ACC112 (cell line): ENCODE data around the gene TREML2.
"Not testable (repeated sequence)": the region's sequence is repeated elsewhere in the genome, so short reads cannot be mapped to it uniquely, and the experiment has no call there.

Experiments used
- H2AFZ ChIP-seq: fragments of 200-600 bp; sonication (generic); one replicate; pipeline ENCODE4 v1.6.0; 2017; ENCODE audit warnings: antibody characterized with exemption, low read length; ENCODE audit not compliant: unreplicated experiment
- H3K27ac ChIP-seq: fragments of 200-600 bp; sonication (generic); 2 replicates; pipeline ENCODE4 v1.5.1; 2014; ENCODE audit warnings: low read depth, mild to moderate bottlenecking, antibody characterized with exemption, low read length, moderate library complexity
- H3K27me3 ChIP-seq: fragments of 200-600 bp; sonication (generic); 2 replicates; pipeline ENCODE4 v1.6.1; 2014; ENCODE audit warnings: mild to moderate bottlenecking, antibody characterized with exemption, low read length, moderate library complexity, mixed read lengths; ENCODE audit not compliant: insufficient read depth
- H3K36me3 ChIP-seq: fragments of 200-600 bp; sonication (generic); 2 replicates; pipeline ENCODE4 v1.6.1; 2016; ENCODE audit warnings: mild to moderate bottlenecking, antibody characterized with exemption, low read length, moderate library complexity, mixed read lengths; ENCODE audit not compliant: insufficient read depth
- H3K4me1 ChIP-seq: fragments of 200-600 bp; sonication (generic); one replicate; pipeline ENCODE4 v1.6.1; 2016; ENCODE audit warnings: low read length, mixed read lengths; ENCODE audit not compliant: insufficient read depth, unreplicated experiment, control insufficient read depth
- H3K4me3 ChIP-seq: fragments of 200-600 bp; sonication (generic); 2 replicates; pipeline ENCODE4 v1.5.1; 2014; ENCODE audit warnings: mild to moderate bottlenecking, low read depth, low read length
- H3K79me2 ChIP-seq: fragments of 200-600 bp; sonication (generic); one replicate; pipeline ENCODE4 v1.6.0; 2016; ENCODE audit warnings: low read length; ENCODE audit not compliant: control insufficient read depth, unreplicated experiment, insufficient read depth

The TREML2 gene

DNA sequence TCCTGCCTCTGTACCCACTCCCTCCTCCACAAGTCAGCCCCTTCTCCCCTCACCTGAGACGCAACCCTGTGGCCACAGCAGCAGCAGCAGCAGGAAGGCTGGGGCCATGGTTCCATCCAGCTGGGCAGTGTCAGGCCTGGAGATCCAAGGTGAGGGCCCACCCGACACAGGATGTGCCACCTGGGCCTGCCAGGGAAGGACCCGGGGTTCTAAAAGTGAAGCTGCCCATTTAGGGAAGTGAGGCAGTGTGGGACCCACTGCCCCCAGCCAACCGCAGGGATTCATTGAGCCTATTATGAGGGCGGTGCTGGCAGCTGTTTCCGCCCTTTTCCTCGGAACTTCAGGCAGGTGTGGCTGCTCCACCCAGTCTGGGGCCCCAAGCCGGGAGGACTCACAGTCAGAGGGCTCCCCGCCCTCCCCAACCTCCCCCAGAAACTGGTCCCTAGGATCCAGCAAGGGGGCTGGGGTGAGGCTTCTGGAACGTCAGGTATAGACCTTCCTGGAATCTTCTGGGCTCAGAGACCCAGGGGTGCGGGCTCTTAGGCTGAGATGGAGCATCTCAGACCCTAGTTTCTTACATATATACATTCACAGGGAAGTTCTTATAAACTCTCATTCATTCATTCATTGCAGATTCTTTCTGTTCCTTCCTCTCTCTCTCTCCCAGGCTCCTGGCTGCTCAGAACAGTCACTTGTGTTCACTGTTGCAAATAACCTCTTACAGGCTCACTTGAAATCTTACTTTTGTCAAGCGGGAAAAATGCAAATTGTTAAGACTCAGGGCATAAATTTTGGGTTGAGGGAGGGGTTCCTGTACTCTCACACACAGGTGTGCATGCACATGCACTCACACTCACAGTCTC lies at the start of gene TREML2:
TREML2 (minus strand) TSS at position 249 of the 863 bp plus-strand sequence; CDS start at position 108, 141 bp downstream.
- no peak within 1 kb of the TSS for H2AFZ ChIP-seq

GRCh38 chr6:41247882-41248705 lies 47.1 kb upstream of the TREML2 start:
- H3K36me3 ChIP-seq: no peaks in the 10 kb centered on the region
- H3K4me1 ChIP-seq: no peaks in the 10 kb centered on the region
- H3K27ac ChIP-seq: no peak overlapping the region
- H3K27me3 ChIP-seq: peaks cover 29% of the 10 kb centered on the region
- H2AFZ ChIP-seq: no peak overlapping the region
- no peaks in the 10 kb centered on the region for H3K79me2 ChIP-seq
- H3K4me3 ChIP-seq: no peak overlapping the region

More for the DNA sequence above, at the start of gene TREML2:
- Histone ChIP-seq H3K4me1 (no peaks in the 10 kb centered on the region), H3K27me3 (peaks cover 48% of the 10 kb centered on the region), H3K4me3 (no peak within 1 kb of the TSS), H3K79me2 (no peaks in the 10 kb centered on the region), H3K36me3 (no peaks in the 10 kb centered on the region), H3K27ac (no peak within 1 kb of the TSS)

DNA sequence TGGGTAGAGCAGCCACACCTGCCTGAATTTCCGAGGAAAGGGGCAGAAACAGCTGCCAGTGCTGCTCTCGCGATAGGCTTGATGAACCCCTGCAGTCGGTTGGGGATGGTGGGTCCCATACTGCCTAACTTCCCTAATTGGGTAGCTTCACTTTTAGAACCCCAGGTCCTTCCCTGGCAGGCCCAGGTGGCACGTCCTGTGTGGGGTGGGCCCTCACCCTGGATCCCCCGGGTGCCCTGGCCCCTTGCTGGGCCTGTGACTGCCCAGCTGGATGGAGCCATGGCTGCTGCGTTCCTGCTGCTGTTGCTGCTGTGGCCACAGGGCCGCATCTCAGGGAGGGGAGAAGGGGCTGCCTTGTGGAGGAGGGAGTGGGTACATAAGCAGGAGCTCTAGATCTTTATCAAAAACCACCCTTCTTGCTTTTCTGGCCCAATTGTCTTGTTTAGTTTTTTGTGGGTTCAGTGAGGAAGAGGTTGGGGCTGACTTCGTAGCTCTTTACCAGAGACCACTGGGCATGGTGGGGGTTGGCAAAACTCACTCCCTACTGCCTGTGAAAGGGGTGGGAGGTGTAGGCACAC lies 46.4 kb upstream of the TREML2 start:
- H3K27me3 ChIP-seq: peaks cover 26% of the 10 kb centered on the region
- H3K4me3 ChIP-seq: no peak overlapping the region
- H3K27ac ChIP-seq: no peak overlapping the region

GRCh38 chr6:41246529-41246928 lies 45.6 kb upstream of the TREML2 start:
- H2AFZ ChIP-seq, H3K79me2 ChIP-seq, H3K4me3 ChIP-seq, H3K4me1 ChIP-seq, H3K36me3 ChIP-seq, H3K27ac ChIP-seq: not testable (repeated sequence)
- peaks cover 21% of the 10 kb centered on the region for H3K27me3 ChIP-seq

More for the DNA sequence above, 46.4 kb upstream of the TREML2 start:
- no peaks in the 10 kb centered on the region for H3K4me1 ChIP-seq
- H3K79me2 ChIP-seq: no peaks in the 10 kb centered on the region
- H3K36me3 ChIP-seq: no peaks in the 10 kb centered on the region
- H2AFZ ChIP-seq: no peak overlapping the region

DNA sequence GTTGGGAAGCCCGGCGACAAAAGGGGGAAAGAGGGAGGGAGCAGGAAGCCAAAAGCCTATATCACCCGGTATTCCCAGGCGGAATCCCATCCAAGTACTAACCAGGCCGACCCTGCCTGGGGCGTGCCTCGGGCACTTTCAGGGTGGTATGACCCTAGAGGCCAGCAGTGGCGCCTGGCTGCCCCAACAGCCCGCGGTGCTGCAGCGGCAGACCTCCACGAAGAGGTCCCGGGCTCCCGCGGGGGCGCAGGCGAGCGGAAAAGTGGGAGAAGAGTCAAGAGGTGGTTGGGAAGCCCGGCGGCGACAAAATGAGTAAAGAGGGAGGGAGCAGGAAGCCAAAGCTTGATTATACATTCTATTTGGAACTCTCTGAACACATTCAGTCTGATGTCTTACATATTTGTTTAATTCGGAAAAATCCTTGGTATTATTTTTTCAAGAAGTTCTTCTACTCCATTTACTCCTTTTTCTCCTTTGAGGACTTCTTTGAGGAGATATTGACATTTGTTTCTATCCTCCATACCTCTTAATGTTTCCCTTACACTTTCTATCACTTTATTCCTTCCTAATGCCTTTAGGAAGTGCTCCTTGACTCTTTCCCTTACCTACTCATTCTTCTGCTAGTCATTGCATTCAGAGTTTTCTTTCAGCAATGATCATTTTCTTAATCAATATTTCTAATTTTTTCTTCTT lies 38.7 kb upstream of the TREML2 start:
- no peaks in the 10 kb centered on the region for H3K4me1 ChIP-seq
- H3K4me3 ChIP-seq: no peak overlapping the region
- no peak overlapping the region for H2AFZ ChIP-seq
- no peak overlapping the region for H3K27ac ChIP-seq
- H3K79me2 ChIP-seq: no peaks in the 10 kb centered on the region
- H3K36me3 ChIP-seq: no peaks in the 10 kb centered on the region
- H3K27me3 ChIP-seq: peaks cover 70% of the 10 kb centered on the region

- Histone ChIP-seq H3K27me3 (peaks cover 80% of the 10 kb centered on the region), H3K4me1 (no peaks in the 10 kb centered on the region), H3K79me2 (no peaks in the 10 kb centered on the region), H3K4me3 (no peak overlapping the region), H2AFZ (no peak overlapping the region), H3K36me3 (no peaks in the 10 kb centered on the region), H3K27ac (no peak overlapping the region)
Measured at GRCh38 chr6:41237128-41237527, 36.2 kb upstream of the TREML2 start.

GRCh38 chr6:41236276-41236675 lies 35.3 kb upstream of the TREML2 start:
- Histone ChIP-seq H3K27me3 (peaks cover 78% of the 10 kb centered on the region), H3K27ac (no peak overlapping the region), H3K36me3 (no peaks in the 10 kb centered on the region), H3K79me2 (no peaks in the 10 kb centered on the region), H3K4me3 (no peak overlapping the region), H3K4me1 (no peaks in the 10 kb centered on the region), H2AFZ (no peak overlapping the region)

GRCh38 chr6:41232667-41233066 lies 31.7 kb upstream of the TREML2 start:
- no peaks in the 10 kb centered on the region for H3K4me1 ChIP-seq
- H3K27ac ChIP-seq: no peak overlapping the region
- H3K4me3 ChIP-seq: no peak overlapping the region
- H2AFZ ChIP-seq: no peak overlapping the region
- H3K27me3 ChIP-seq: peaks cover 49% of the 10 kb centered on the region
- H3K79me2 ChIP-seq: no peaks in the 10 kb centered on the region
- no peaks in the 10 kb centered on the region for H3K36me3 ChIP-seq

- H2AFZ ChIP-seq: no peak overlapping the region
- no peak overlapping the region for H3K4me3 ChIP-seq
- no peaks in the 10 kb centered on the region for H3K79me2 ChIP-seq
- H3K36me3 ChIP-seq: no peaks in the 10 kb centered on the region
- peaks cover 46% of the 10 kb centered on the region for H3K27me3 ChIP-seq
- H3K4me1 ChIP-seq: no peaks in the 10 kb centered on the region
- no peak overlapping the region for H3K27ac ChIP-seq
Measured at GRCh38 chr6:41231246-41231645, 30.3 kb upstream of the TREML2 start.

DNA sequence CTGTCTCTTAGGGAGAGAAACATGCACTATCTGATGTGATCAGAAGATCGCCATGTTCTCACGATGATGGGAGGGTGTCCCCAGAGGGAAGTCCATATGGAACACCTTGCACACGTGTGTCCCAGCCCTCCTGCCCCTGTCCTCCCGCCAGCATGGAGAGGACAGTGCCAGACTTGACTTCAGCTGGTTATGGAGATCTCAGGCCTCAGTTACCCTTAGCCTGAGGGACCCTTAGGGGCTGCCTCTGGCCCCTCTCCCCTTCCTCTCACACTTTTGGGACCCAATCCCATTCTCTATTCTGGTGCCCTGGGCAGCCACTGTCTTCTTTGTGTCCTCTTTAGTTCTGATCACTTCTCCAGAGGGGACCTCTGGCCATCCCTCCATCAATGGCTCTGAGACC lies 28.8 kb upstream of the TREML2 start:
- H3K27ac ChIP-seq: no peak overlapping the region
- H3K4me3 ChIP-seq: no peak overlapping the region
- no peak overlapping the region for H2AFZ ChIP-seq
- H3K27me3 ChIP-seq: peaks cover 46% of the 10 kb centered on the region
- H3K79me2 ChIP-seq: no peaks in the 10 kb centered on the region
- no peaks in the 10 kb centered on the region for H3K36me3 ChIP-seq
- H3K4me1 ChIP-seq: no peaks in the 10 kb centered on the region
